Endothelial cell (in vitro differentiated cells): ENCODE results near the gene COG4. TPM values are rescaled to one million over a fixed set of nuclear protein-coding genes. Genes with fewer than 3 reads are reported as not detected.

Experiments used
- DNase-seq: peaks from one replicate; pipeline ENCODE4 v3.0.0; 2021; ENCODE audit warnings: low spot score
- H3K27ac Mint-ChIP-seq: one replicate; pipeline ENCODE4 v1.8.0; 2021; ENCODE audit warnings: mixed read lengths, inconsistent platforms; ENCODE audit not compliant: unreplicated experiment
- H3K27me3 Mint-ChIP-seq: one replicate; pipeline ENCODE4 v1.8.0; 2021; ENCODE audit warnings: mild to moderate bottlenecking, moderate library complexity, mixed read lengths, inconsistent platforms; ENCODE audit not compliant: unreplicated experiment
- H3K36me3 Mint-ChIP-seq: one replicate; pipeline ENCODE4 v1.8.0; 2021; ENCODE audit warnings: mild to moderate bottlenecking, low read depth, mixed read lengths, inconsistent platforms; ENCODE audit not compliant: unreplicated experiment
- H3K4me1 Mint-ChIP-seq: one replicate; pipeline ENCODE4 v1.8.0; 2021; ENCODE audit warnings: mild to moderate bottlenecking, mixed read lengths, inconsistent platforms; ENCODE audit not compliant: unreplicated experiment
- H3K4me3 Mint-ChIP-seq: one replicate; pipeline ENCODE4 v1.8.0; 2021; ENCODE audit warnings: mild to moderate bottlenecking, mixed read lengths, inconsistent platforms; ENCODE audit not compliant: unreplicated experiment
- H3K9me3 Mint-ChIP-seq: one replicate; pipeline ENCODE4 v1.8.0; 2021; ENCODE audit warnings: mixed read lengths, inconsistent platforms; ENCODE audit not compliant: unreplicated experiment
- total RNA-seq: library from RNA; stranded (reverse); fragmentation: NEBNext Ultra II Directional; extraction: Animal tissue kit (Norgen Biotek cat#: 25700); gene quantifications from one replicate; pipeline ENCODE4 v1.2.1, GENCODE V29; 2021; ENCODE audit not compliant: unreplicated experiment
- TF ChIP-seq, protein P1 (sequence below): fragments of 200-600 bp; sonication (generic); IDR thresholded peaks from one replicate; pipeline ENCODE4 v1.5.0; 2021; ENCODE audit warnings: antibody characterized with exemption; ENCODE audit not compliant: unreplicated experiment

COG4 gene
- total RNA-seq, 1 donor from 2014 or later: 64.1 TPM

DNA sequence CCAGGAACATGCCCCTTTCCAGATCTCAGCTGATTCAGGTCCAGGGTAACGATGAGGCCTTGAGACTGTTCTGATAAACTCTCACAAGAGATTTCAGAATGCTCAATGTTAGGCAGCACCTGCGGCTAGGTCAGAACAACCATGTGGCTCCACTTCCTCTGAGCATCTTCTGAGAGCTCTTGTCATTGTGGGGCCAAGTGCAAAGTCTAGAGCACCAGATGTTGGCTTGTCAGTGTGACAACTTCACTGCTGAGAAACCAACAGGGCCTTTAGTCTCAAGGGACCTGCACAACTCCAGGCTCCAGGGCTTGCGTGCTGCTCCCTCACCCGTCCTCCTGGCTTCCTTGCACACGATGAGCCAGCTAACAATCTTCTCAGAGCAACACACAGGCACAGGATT, 39.9 kb downstream of the COG4 start:
- H3K27ac Mint-ChIP-seq: no peak overlapping the region
- no peak overlapping the region for H3K4me3 Mint-ChIP-seq
- no peak for DNase-seq
- no peaks in the 10 kb centered on the region for H3K4me1 Mint-ChIP-seq
- TF ChIP-seq, protein P1, sequence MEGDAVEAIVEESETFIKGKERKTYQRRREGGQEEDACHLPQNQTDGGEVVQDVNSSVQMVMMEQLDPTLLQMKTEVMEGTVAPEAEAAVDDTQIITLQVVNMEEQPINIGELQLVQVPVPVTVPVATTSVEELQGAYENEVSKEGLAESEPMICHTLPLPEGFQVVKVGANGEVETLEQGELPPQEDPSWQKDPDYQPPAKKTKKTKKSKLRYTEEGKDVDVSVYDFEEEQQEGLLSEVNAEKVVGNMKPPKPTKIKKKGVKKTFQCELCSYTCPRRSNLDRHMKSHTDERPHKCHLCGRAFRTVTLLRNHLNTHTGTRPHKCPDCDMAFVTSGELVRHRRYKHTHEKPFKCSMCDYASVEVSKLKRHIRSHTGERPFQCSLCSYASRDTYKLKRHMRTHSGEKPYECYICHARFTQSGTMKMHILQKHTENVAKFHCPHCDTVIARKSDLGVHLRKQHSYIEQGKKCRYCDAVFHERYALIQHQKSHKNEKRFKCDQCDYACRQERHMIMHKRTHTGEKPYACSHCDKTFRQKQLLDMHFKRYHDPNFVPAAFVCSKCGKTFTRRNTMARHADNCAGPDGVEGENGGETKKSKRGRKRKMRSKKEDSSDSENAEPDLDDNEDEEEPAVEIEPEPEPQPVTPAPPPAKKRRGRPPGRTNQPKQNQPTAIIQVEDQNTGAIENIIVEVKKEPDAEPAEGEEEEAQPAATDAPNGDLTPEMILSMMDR: no peak
- no peaks in the 10 kb centered on the region for H3K9me3 Mint-ChIP-seq
- H3K36me3 Mint-ChIP-seq: peaks cover 19% of the 10 kb centered on the region
- H3K27me3 Mint-ChIP-seq: peaks cover 10% of the 10 kb centered on the region

DNA sequence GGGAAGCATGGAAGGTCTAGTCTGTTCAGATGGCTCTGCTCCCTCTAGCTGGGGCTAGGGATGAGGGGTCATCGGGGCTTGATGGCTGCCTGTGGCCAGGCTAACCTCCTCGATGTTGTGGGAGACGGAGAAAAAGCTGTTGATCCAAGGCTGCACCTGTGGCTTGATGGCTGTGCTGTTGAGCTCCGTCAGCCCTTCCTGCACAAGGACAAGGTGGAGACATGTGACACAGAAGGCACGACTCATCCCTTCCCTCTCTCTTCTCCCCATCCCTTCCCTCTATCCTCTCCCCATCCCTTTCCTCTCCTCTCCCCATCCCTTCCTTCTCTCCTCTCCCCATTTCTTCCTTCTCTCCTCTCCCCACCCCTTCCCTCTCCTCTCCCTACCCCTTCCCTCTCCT, 40.7 kb downstream of the COG4 start:
- H3K4me3 Mint-ChIP-seq: peak overlapping the region; percentile 44
- H3K9me3 Mint-ChIP-seq: no peaks in the 10 kb centered on the region
- peaks cover 19% of the 10 kb centered on the region for H3K36me3 Mint-ChIP-seq
- DNase-seq: no peak
- peaks cover 11% of the 10 kb centered on the region for H3K27me3 Mint-ChIP-seq
- no peaks in the 10 kb centered on the region for H3K4me1 Mint-ChIP-seq
- no peak overlapping the region for H3K27ac Mint-ChIP-seq
- TF ChIP-seq, protein P1: no peak

DNA sequence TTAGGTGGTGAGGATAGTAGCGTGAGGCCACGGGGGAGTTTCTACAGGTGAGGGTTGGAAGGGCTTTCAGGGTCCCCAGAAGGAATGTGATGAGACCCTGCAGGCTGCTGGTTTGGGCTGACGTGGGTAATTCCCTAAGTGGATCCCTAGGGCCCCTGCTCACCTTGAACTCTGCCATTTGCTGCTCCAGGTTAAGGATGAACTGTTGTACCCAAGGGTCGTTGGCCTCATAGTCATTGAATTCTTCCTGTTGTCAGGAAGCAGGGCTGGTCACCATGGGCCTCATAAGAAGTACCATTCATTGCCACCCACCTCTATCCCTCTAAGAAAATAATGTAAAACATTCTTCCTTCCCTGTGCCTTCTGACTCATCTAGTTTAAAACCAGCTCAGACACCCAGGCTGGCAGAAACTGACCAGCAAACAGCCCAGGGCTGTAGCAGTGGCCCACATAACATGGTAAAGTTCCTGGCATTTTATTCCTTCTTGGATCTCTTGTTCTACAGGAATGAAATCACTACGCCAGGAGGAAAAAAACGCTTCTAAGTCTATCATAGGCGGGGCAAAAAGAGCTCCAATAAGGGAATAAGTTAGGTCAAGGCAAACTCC, 41.3 kb downstream of the COG4 start:
- no peaks in the 10 kb centered on the region for H3K9me3 Mint-ChIP-seq
- no peaks in the 10 kb centered on the region for H3K4me1 Mint-ChIP-seq

DNA sequence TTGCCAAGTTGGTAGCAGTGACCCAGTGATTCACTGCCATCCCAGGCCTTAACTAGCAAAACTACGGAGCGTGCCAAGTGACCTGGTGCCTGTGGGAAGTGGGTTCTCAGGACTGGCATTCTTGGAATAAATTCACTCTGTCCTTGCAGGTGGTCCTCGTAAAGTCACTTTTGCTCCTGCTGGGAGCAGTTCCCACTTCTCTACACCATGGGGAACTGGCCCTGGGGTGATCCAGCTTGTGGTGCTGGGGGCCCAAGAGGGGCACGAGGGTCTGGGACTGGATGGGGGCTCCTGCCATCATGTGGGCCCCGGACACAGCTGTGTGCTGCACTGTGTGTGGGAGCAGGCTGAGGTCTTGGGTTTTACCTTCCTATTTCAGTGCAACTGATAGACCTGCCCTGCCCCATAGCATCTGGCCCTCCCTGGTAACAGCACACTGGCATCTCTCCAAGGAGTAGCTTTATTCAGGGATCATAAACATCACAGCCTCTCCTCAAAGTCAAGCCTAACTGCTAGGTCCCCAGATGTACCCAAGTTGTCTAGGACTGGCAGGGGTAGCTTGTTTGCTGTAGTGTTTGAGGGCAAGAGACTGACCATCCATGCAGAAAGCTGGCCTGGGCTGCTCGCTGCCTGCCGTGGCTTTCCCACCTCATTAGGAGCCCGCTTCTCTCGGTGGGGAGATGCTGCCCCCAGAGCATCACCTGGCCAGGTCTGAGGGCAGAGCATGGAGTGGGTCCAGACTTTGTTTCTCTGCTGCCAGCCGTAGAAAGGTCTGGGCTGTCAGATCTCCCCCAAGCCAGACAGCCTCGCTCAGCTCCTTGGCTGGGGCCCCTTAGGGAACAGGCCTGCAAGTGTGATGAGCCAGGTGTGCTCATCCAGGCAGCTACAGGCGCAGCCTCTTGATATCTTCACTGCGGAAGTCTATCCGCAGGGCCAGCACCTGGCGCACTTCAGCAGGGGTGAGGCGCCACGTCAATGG, 42.9 kb downstream of the COG4 start:
- Mint-ChIP-seq H3K27ac (no peak overlapping the region), H3K9me3 (no peaks in the 10 kb centered on the region), H3K36me3 (peaks cover 20% of the 10 kb centered on the region), H3K4me1 (no peaks in the 10 kb centered on the region), H3K4me3 (no peak overlapping the region), H3K27me3 (peaks cover 10% of the 10 kb centered on the region)
- DNase-seq: no peak
- TF ChIP-seq, protein P1: no peak

More for the DNA sequence above, 41.3 kb downstream of the COG4 start:
- TF ChIP-seq, protein P1: no peak
- DNase-seq: no peak
- peaks cover 11% of the 10 kb centered on the region for H3K27me3 Mint-ChIP-seq
- peaks cover 19% of the 10 kb centered on the region for H3K36me3 Mint-ChIP-seq
- H3K4me3 Mint-ChIP-seq: peak overlapping the region; percentile 44
- H3K27ac Mint-ChIP-seq: no peak overlapping the region
